PC-9 (cell line): ENCODE results near the gene MYO3B. TPM values are rescaled to one million over a fixed set of nuclear protein-coding genes. Genes with fewer than 3 reads are reported as not detected.
"Not testable (repeated sequence)": the region's sequence is repeated elsewhere in the genome, so short reads cannot be mapped to it uniquely, and the experiment has no call there.

Experiments used
- BruUV-seq: library from RNA; stranded (reverse); fragments of 400-500 nt; replicated peaks from 2 replicates; lab custom pipeline; 2021; lab: Mats Ljungman, UMichigan
- CTCF ChIA-PET: fragments of 300-600 bp; sonication (Branson Sonifier 250); formaldehyde crosslinking; loops from one replicate; lab custom pipeline; 2022; ENCODE audit warnings: antibody characterized with exemption; lab: Charles Lee
- POLR2A ChIA-PET: fragments of 300-600 bp; sonication (Branson Sonifier 250); formaldehyde crosslinking; loops from one replicate; lab custom pipeline; 2022; ENCODE audit warnings: antibody characterized with exemption; ENCODE audit not compliant: unreplicated experiment; lab: Charles Lee
- DNase-seq, 2 experiments: peaks; one replicate each; pipeline versions ENCODE4 v3.0.0 to v3.0.0-alpha.2; 2015 to 2022; ENCODE audit warnings: mixed read lengths in 1 of 2
- H2AFZ ChIP-seq: fragments of 200-600 bp; sonication (generic); 2 replicates; pipeline ENCODE4 v1.8.1; 2017; ENCODE audit warnings: antibody characterized with exemption
- H3F3A ChIP-seq: fragments of 200-600 bp; sonication (generic); 2 replicates; pipeline ENCODE4 v1.8.1; 2017; ENCODE audit warnings: antibody characterized with exemption, mild to moderate bottlenecking, low read depth; ENCODE audit not compliant: insufficient read depth
- H3K27ac ChIP-seq: fragments of 200-600 bp; sonication (generic); 2 replicates; pipeline ENCODE4 v1.6.1; 2016; ENCODE audit warnings: mixed run types
- H3K27me3 ChIP-seq: fragments of 200-600 bp; sonication (generic); 2 replicates; pipeline ENCODE4 v1.6.1; 2016; ENCODE audit warnings: low read depth, mixed run types; ENCODE audit not compliant: insufficient read depth
- H3K36me3 ChIP-seq: fragments of 200-600 bp; sonication (generic); 2 replicates; pipeline ENCODE4 v1.6.1; 2016; ENCODE audit warnings: low read depth, mixed run types
- H3K4me1 ChIP-seq: fragments of 200-600 bp; sonication (generic); replicated peaks from 2 replicates; pipeline ENCODE4 v1.6.1; 2016; ENCODE audit warnings: mixed run types; ENCODE audit not compliant: insufficient read depth
- H3K4me2 ChIP-seq: fragments of 200-600 bp; sonication (generic); 2 replicates; pipeline ENCODE4 v1.6.1; 2017; ENCODE audit warnings: mixed run types
- H3K4me3 ChIP-seq: fragments of 200-600 bp; sonication (generic); 2 replicates; pipeline ENCODE4 v1.6.1; 2016; ENCODE audit warnings: mixed run types
- H3K79me2 ChIP-seq: fragments of 200-600 bp; sonication (generic); 2 replicates; pipeline ENCODE4 v1.6.1; 2017; ENCODE audit warnings: low read depth, mixed run types
- H3K9me2 ChIP-seq: fragments of 200-600 bp; sonication (generic); 2 replicates; pipeline ENCODE4 v1.8.1; 2017; ENCODE audit warnings: mild to moderate bottlenecking; ENCODE audit not compliant: insufficient read depth
- H3K9me3 ChIP-seq: fragments of 200-600 bp; sonication (generic); 2 replicates; pipeline ENCODE4 v1.8.1; 2016; ENCODE audit warnings: low read depth; ENCODE audit not compliant: insufficient read depth
- H4K20me1 ChIP-seq: fragments of 200-600 bp; sonication (generic); 2 replicates; pipeline ENCODE4 v1.8.1; 2017; ENCODE audit not compliant: insufficient read depth
- CTCF ChIP-seq: fragments of 200-600 bp; sonication (generic); conservative IDR thresholded peaks from 2 replicates; pipeline ENCODE4 v1.6.1; 2017; ENCODE audit warnings: mixed run types, antibody characterized with exemption, mild to moderate bottlenecking, moderate library complexity
- EZH2 ChIP-seq: fragments of 200-600 bp; sonication (generic); IDR thresholded peaks from 2 replicates; pipeline ENCODE4 v1.8.0; 2017; ENCODE audit warnings: antibody characterized with exemption, low read depth
- intact Hi-C: fragments of 100-400 bp; cut with micrococcal nuclease; formaldehyde crosslinking; loops from one replicate; pipeline ENCODE4 v1.10.0; 2022; ENCODE audit not compliant: unreplicated experiment
- total RNA-seq: library from RNA; stranded (reverse); gene quantifications from 2 replicates; pipeline ENCODE4 v1.2.3, GENCODE V29; 2021

Gene MYO3B
- total RNA-seq, 1 experiment from 2014 or later: 5.3 TPM

- Histone ChIP-seq H3K79me2 (no peaks in the 10 kb centered on the region), H2AFZ (no peak overlapping the region), H3K9me3 (no peaks in the 10 kb centered on the region), H3F3A (no peaks in the 10 kb centered on the region), H4K20me1 (no peaks in the 10 kb centered on the region), H3K4me3 (no peak overlapping the region), H3K27me3 (no peaks in the 10 kb centered on the region), H3K9me2 (no peaks in the 10 kb centered on the region), H3K27ac (no peak overlapping the region), H3K4me2 (no peak overlapping the region), H3K4me1 (peaks cover 21% of the 10 kb centered on the region), H3K36me3 (no peaks in the 10 kb centered on the region)
- intact Hi-C loops: no loop called here
- no peak for DNase-seq
- TF ChIP-seq EZH2: no peak
- POLR2A ChIA-PET: no interaction called here
- no TSS peak for BruUV-seq
- CTCF ChIA-PET: no interaction called here
Measured at GRCh38 chr2:170466632-170467031, 288.7 kb downstream of the MYO3B start.

- DNase-seq: no peak
- Histone ChIP-seq H3K79me2 (no peaks in the 10 kb centered on the region), H3K27me3 (no peaks in the 10 kb centered on the region), H2AFZ (peak overlapping the region; percentile 54; the same call in 1 of the 2 replicates), H4K20me1 (no peaks in the 10 kb centered on the region), H3F3A (no peaks in the 10 kb centered on the region), H3K9me2 (no peaks in the 10 kb centered on the region), H3K9me3 (no peaks in the 10 kb centered on the region), H3K4me2 (no peak overlapping the region), H3K4me3 (no peak overlapping the region), H3K4me1 (peaks cover 21% of the 10 kb centered on the region), H3K27ac (no peak overlapping the region), H3K36me3 (no peaks in the 10 kb centered on the region)
- BruUV-seq: no TSS peak
- no peak for TF ChIP-seq EZH2
- no peak for TF ChIP-seq CTCF
- POLR2A ChIA-PET: interaction anchor here (0.9 kb wide), 1 partner anchor 21 kb away, joined by 6 read pairs; no protein-coding TSS in a partner anchor
- CTCF ChIA-PET: no interaction called here
- intact Hi-C loops: no loop called here
Measured at GRCh38 chr2:170467568-170468422, 289.8 kb downstream of the MYO3B start.

- ChIA-PET POLR2A (no interaction called here), CTCF (no interaction called here)
- Histone ChIP-seq H3K27ac (no peak overlapping the region), H4K20me1 (no peaks in the 10 kb centered on the region), H3K4me1 (peaks cover 21% of the 10 kb centered on the region), H3F3A (no peaks in the 10 kb centered on the region), H3K36me3 (no peaks in the 10 kb centered on the region), H2AFZ (peak overlapping the region; percentile 54; the same call in 1 of the 2 replicates), H3K79me2 (no peaks in the 10 kb centered on the region), H3K4me2 (no peak overlapping the region), H3K9me2 (no peaks in the 10 kb centered on the region), H3K27me3 (no peaks in the 10 kb centered on the region), H3K9me3 (no peaks in the 10 kb centered on the region), H3K4me3 (no peak overlapping the region)
- no TSS peak for BruUV-seq
- intact Hi-C loops: no loop called here
- DNase-seq: no peak
- no peak for TF ChIP-seq CTCF
- TF ChIP-seq EZH2: no peak
Measured at GRCh38 chr2:170468557-170468956, 290.6 kb downstream of the MYO3B start.

GRCh38 chr2:170472498-170472897 lies 294.6 kb downstream of the MYO3B start:
- H3F3A ChIP-seq, BruUV-seq, H3K9me2 ChIP-seq, H3K4me3 ChIP-seq, DNase-seq, H3K27ac ChIP-seq, H3K27me3 ChIP-seq, H3K36me3 ChIP-seq, POLR2A ChIA-PET, H4K20me1 ChIP-seq, H3K4me2 ChIP-seq, H3K9me3 ChIP-seq, H3K79me2 ChIP-seq, H2AFZ ChIP-seq, intact Hi-C loops: not testable (repeated sequence)
- CTCF ChIA-PET: interaction anchor here (0.6 kb wide), 1 partner anchor 130 kb away, joined by 5 read pairs; no protein-coding TSS in a partner anchor
- H3K4me1 ChIP-seq: peaks cover 19% of the 10 kb centered on the region; the same call in 1 of the 2 replicates
